GM18873 (cell line): ENCODE data around the gene ZNF124.
A peak's percentile ranks its signal among the peaks of the same experiment; 100 is the strongest.
"Not testable (repeated sequence)": the region's sequence is repeated elsewhere in the genome, so short reads cannot be mapped to it uniquely, and the experiment has no call there.

Experiments used
- ATAC-seq: cut with Tn5 transposase; IDR thresholded peaks from one replicate; pipeline ENCODE4 v1.9.1; 2021; ENCODE audit warnings: mild to moderate bottlenecking, moderate library complexity, moderate number of reproducible peaks; ENCODE audit not compliant: unreplicated experiment, low FRiP score

ZNF124 gene

DNA sequence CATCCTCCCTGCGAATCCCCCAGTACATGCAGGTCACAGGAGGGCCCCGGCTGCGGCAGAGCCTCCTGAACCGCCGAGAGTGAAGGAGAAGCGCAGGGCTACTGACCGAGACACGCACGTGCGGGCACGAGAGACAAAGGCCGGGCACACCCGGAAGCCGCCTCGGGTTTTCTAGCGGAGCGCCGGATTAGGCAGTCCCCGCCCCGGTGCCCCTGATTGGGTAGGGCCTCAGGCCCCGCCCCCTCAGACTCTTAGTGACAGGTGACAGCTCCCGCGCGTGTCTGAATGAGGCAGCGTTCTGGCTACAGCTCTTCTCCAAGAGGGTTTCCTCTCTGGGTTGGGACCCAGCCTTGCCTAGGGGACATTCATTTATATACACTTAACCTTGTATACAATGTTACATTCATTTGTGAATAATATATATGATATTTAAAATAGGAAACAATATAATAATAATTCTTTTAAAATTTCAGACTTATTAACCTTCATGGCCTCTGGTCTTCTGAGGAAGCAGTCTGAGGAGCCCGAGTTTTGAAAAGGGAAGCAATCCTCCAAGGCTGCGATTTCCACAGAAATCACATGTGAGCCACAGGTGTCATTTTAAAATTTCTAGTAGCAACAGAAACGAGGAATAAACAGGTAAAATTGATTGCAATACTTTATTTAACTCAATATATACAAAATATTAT lies at the start of gene ZNF124:
Gene ZNF124, minus strand, starts transcription at position 146 of the 689 bp plus-strand sequence. Its CDS starts 143 bp downstream, at position 3.
- ATAC-seq: peak; percentile 98

DNA sequence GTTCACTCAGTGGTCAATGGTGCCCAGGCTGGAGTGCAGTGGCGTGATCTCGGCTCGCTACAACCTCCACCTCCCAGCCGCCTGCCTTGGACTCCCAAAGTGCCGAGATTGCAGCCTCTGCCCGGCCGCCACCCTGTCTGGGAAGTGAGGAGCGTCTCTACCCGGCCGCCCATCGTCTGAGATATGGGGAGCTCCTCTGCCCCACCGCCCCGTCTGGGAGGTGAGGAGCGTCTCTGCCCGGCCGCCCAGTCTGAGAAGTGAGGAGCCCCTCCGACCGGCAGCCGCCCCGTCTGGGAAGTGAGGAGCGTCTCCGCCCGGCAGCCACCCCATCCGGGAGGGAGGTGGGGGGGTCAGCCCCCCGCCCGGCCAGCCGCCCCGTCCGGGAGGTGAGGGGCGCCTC lies 48.5 kb upstream of the ZNF124 start:
- not testable (repeated sequence) for ATAC-seq

DNA sequence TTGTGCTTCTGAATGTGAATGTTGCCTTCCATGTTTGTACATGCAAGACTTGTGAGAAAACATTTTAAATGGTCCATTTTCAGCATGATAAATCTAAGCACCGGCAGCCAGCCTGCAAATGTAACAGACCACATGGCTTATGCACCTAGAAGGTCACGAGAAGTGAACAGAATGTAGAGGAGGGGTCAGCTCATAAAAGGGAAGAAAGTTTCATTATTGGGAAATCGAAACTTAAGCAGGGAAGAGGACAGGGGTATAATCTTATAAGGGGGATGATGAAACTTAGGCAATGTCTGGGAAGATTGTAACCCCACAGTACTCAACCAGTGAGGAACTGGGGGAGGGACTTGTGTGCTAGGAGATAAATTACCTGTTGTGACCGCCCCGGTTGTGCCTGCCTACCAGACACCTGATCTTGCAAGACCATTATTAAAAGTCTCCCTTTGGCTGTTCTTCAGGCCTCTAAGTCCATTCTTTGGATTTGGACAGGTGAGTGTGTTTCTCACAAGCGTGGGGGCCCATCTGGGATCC lies 46.4 kb upstream of the ZNF124 start:
- no peak for ATAC-seq

DNA sequence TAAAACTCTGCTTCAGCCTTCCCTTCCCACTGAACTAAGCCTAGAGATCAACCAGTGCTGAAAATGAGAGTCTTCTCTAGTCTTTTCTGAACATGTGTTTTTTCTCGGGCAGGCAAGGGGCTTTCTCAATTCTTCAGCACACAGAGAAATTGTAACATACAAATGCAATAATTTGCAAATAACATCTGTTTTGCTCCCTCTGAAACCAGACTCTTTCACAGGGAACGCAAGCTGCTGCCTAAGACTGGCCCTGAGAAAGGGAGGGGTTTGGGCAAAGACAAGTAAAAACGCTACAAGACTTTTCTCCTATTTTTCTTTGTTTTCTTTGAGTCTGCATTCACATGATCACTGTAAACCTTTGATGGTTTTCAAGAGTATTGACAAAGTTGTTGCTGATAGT lies 44.4 kb upstream of the ZNF124 start:
- ATAC-seq: no peak

DNA sequence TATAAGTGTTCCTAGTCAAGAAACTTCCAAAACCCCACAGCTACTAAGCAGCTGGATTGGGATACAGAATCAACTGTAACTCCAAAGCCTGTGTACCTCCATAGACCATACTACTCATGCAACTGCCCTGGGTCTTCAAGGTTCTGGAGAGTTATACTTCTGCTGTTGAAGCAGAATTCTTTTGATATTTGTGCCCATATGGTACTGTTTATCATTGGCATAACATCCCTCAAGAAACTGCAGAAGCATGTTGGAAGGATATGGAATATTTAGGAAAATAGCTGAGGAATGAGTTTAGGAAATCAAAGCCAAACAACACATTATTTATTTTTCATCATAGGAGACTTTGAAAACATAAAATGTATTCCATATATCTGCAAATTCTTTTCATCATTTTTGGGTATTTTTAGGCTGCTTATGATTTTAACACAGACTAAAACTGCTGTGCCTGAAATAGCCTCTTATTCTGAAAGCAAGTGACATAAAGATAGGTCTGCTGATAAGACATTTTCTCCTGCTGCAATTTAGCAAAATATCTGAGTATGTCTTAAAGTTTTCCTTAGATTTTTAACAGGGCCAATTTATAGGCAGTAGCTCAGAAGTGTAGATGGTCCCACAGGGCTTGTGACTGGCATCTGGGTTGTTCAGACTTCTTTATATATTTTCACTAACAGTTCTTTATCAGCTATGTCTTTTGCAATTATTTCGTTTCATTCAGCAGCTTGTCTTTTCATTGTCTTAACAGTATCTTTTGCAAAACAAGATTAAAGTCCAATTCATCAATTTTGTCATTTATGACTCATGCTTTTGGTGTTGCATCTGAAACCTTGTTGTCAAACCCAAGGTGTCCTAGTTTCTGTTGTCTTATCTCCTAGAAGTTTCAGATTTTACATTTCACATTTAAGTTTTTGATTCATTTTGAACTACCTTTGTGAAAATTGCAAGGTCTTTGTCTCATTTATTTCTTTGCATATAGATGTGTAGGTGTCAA lies 41.1 kb upstream of the ZNF124 start:
- no peak for ATAC-seq

DNA sequence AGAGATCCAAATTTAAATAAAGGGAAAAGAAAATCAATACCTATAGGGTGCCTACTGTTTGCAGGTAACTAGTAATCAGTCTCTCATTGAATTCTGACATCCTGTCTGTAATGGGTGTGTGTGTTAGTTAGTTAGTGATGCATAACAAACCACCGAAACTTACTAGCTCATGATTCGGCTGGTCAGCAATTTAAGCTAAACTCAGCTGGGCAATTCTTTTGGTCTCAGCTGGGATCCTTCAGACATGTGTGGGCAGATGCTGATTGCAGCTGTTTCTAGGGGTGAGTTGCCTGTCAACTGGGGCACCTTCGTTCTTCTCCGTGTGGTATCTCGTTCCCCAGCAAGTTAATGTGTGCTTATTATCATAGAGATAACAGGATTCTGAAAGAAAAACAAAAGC lies 40.2 kb upstream of the ZNF124 start:
- ATAC-seq: peak; percentile 65

DNA sequence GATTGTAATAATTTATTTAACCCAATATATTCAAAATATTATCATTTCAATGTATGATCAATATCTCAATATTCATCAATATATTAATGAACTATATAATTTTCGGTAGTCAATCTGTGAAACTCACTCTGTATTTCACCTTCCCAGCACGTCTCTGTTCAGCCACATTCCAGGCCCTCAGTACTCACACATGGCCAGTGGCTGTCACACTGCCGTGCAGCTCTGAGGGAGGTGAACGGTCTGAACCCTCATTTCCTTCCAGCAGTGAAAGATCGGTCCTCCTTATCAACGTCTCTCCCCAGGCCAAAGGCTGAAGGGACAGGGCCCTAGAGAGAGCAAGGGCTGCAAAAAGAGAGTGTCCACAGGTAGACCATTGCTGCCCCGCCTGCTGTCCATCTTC lies 39.5 kb upstream of the ZNF124 start:
- ATAC-seq: no peak

DNA sequence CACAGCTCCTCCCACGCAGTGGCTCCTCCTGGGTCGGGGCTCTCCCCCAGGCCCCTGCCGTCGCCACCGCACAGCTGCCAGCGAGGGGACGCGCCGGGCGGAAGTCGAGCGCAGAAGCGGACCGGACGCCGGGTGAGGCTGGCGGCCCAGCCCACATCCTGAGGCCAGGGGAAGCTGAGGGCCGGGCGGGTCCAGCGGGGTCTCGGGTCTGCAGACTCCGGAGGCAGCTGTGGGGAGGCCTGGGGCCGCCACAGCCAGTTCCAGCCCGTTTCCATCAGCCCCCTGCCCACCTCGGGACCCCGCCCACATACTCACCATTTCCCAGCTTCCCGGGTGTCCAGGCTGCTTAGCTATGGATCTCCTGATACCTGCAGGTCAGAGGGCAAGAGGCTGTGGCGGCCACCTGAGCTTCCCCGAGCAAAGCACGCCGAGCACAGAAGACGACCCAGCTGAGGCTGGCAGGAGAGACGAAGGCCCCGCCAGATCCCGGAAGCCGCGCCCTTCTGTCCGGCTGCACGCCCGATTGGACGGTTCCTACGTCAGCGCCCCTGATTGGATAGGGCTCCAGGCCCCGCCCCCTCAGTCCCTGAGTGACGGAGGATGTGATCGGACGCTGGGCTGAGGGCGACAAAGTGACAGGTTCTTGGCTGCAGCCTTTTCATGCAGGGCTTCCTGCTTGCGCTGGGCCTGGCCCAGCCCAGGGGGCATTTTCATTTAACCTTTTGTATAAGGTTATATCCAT lies 38.7 kb upstream of the ZNF124 start:
- peak; percentile 90 for ATAC-seq

DNA sequence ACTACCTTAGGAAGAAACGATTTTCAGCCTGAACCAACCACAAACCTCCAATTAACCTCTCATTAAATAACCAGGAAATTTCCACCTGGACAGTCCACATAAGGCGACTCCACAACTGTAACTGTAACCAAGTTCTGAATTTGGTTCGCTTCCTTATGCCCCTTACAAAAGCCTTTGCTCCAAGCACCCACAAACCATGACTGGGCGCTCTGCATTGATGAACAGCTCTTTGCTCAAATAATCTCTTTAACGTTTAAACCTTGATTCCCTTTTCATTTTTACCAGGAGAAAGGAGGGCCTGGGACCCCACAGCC lies 38.2 kb upstream of the ZNF124 start:
- ATAC-seq: peak; percentile 0

DNA sequence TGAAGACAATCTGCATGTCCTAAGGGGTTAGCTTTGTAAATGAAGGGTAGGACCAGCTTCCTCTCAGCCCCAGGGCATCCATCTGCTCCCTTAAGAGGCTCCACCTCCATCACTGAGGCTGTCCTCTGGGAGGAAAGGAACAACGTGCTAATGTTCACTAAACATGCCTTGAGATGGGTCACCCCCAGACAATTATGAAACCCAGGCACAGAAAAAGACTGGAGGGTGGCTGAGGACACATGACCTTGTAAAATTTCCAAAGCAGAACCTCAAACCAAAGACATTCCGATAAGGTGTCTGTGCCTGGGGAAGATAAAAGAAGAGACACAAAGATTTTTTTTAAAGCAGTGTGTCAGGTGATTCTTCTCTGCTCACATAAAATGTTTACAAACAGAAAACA lies 37.6 kb upstream of the ZNF124 start:
- ATAC-seq: no peak

DNA sequence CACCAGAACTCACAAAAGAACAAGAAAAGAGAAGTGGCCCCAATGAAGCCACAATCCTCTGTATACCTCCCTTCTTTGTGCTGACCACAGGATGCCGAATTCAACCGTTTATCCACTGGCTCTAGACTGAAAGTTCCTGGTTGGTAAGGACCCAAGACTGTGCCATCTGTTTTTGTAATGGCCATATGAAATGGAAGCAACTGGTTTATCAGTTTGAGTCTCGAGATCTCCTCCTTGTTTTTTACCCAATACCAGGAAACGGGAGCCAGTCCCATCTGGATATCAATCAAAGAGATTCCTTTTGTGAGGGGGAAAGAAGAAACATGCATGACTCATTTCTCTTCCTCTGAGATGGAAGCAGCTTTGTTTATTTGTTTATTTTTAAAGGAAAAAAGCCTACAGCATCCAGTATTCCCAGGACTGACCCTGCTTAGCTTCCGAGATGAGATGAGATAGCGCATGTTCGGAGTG lies 32.4 kb upstream of the ZNF124 start:
- ATAC-seq: no peak

DNA sequence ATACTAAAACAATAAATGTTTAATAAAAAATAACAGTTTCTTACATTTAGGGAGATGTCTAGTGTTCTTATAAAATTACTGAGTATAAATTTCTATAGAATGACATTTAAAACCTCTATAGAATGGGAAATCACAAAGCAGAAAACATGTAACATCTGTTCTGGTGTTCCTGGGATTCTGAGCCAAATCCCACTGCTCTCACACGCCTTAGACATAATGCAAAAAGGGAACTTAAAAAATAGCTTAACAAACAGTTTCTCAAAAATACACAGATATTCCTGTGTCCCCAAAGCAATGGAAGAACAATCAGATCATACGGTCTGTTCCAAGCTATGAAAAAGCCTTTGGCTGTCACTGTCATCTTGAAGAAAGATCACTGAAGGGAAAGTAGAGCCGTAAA lies 27.0 kb upstream of the ZNF124 start:
- ATAC-seq: no peak

DNA sequence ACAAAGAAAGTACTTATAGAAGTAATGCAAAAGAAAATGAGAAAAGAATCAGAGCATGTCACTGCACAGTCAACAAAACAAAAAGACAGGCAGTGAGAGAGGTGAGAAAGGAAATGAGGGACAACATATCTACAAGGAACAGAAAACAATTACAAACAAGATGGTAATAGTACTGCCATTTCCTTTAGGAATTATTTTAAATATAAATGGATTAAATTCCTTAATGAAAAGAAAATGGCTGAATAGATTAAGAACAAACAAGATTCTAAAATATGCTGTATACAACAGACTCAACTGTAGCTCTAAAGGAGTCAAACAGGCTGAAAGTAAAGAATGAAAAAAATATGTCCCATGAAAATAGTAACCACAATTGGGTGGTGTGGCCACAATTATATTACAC lies 22.1 kb upstream of the ZNF124 start:
- no peak for ATAC-seq

DNA sequence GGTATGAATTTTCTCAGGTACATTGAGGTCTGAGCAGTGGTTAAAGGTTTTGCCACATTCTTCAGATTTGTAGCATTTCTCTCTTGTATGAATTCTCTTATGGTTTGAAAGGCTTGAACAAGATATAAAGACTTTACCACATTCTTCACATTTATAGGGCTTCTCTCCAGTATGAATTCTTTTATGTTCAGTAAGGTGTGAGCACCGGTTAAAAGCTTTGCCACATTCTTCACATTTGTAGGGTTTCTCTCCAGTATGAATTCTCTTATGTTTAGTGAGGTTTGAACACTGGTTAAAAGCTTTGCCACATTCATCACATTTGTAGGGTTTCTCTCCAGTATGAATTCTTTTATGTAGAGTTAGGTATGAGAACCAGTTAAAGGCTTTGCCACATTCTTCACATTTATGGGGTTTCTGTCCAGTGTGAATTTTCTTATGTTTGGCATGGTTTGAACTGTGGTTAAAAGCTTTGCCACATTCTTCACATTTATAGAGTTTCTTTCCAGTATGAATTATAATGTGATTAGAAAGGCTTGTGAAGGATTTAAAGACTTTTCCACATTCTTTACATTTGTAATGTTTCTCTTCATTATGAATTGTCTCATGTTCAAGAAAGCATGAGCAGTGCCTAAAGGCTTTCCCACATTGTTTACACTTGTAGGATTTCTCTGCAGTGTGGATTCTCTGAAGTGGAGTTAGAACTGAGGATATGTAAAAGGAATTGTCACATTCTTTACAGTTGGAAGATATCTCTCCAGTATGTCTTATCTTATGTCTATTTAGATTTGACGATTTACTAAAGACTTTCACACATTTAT lies 18.4 kb upstream of the ZNF124 start:
- ATAC-seq: no peak

DNA sequence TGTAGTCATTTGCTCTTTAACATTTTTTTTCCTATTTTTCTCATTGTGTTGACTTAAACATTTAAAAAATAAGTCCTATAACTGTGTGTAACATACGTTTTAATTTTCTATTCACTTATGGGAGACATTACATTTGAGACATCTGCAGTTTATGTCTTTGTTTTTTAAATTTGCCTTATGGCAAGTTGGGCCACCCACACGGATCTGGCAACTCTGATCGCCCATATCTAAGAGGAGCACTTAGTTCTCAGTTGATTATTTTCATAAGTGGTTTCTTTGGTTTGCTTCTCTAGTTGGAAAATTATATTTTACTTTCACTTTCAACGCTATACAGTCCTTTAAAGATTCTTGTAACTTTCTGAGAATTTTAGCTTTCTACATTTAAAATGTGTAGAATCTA lies 13.8 kb upstream of the ZNF124 start:
- no peak for ATAC-seq

DNA sequence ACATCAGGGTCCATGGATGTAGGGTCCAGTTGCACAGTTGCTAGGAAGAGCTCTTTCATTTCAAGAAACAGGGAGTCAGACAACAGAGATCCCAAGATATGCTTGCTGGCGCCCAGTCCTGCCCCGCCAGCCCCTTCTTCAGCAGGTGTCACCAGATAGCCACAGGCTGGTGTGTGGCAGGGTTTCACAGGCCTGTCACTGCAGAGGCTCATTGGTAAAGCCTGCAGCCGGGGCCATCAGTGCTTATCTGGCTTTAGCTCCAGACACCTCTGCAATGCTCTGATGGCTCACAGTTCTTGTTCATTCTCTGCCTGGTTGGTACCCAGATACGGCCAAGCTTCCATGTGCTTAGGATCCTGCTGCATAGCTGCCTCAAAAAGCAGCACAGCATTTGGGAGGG lies 12.4 kb upstream of the ZNF124 start:
- no peak for ATAC-seq

DNA sequence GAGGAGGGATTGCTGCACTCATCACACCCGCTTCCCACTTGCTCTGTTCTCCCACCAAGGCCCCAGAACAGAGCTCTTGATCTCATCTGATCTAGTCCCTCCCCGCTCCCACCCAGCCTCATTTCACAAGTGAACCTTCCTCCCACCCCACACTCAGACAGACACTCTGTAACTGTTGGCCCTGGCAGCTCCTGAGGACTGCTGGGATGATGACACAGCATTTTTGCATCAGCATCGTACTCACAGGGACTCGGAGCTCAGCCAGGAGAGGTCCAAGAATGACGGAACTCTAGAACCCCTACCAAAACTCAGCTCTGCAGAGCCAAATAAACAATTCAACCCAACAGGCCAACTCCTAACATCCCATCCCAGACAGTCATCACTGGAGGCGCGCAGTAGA lies 11.2 kb upstream of the ZNF124 start:
- ATAC-seq: no peak

DNA sequence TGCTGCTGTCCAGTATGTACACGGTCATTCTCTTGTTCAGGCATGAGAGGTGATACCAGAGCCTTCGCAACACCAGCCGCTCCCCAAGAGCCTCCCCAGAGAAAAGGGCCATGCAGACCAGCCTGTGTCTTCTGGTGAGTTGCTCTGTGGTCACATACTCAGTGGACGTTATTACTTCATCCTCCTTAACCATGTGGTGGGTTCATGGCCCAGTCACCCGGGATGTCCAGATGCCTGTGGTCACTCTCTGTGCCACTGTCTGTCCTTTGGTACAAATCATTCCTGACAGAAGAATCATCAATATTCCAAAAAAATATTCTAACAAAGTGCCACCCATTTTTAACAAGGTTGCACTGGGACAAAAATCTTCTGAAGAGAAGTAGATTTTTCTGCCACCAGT lies 8.8 kb upstream of the ZNF124 start:
- no peak for ATAC-seq

DNA sequence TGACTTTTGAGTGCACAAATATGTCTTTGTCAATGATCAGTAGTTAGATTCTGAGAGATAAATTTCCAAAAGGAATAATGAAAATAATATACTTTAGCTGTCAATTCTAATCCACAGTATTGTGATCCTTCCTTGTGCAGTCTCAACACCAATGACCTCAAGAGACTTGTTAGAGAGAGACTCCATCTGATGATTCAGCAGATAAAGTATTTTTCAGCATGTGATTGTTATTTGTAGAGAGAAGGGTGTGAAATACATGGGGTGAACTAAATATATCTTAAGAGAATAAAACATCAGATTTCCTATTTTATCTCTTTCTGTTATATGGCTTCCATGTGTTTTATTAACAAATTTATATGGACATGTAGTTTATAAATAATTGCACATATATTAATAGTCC lies 5.9 kb upstream of the ZNF124 start:
- no peak for ATAC-seq

DNA sequence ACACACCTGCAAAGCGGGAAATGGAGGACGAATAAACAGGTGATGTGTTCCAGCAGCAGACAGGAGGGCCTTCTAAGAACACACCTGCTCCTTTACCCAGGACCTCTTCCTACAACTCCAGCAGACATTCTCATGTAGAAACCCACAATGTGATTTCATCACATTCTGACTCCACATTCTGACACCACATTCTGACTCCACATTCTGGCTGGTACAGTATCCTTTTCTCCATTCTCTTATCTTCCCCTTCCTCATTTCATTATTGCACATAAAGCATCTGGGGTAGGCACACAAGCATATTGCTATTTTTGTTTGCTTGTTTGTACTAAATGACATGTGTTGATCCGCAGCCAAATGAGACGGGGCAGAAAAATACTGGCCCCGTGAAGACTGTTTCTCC lies 3.6 kb upstream of the ZNF124 start:
- ATAC-seq: no peak
